Uterus (tissue), 2 donors: ENCODE measurements around the gene FRMD8.

Experiments used
- CTCF ChIP-seq, 4 experiments: fragments of 200-600 bp in 2 of 4; fragments of 450-650 bp in 2 of 4; sonication (generic) in 2 of 4; IDR thresholded peaks; one replicate each; pipeline ENCODE4 v1.5.1; 2016 to 2019; ENCODE audit warnings: antibody characterized with exemption in 4 of 4, mild to moderate bottlenecking in 2 of 4, moderate library complexity in 1 of 4
- POLR2A ChIP-seq, 2 donors: fragments of 450-650 bp; IDR thresholded peaks; one replicate each; pipeline ENCODE4 v1.6.1; 2016; ENCODE audit warnings: antibody characterized with exemption in 2 of 2, mild to moderate bottlenecking in 1 of 2, moderate library complexity in 1 of 2

- peak in 1 of 4 experiments; percentile 35 for TF ChIP-seq CTCF (IDR thresholded peaks at IDR 0.05)
- TF ChIP-seq POLR2A (IDR thresholded peaks at IDR 0.05): no peak
Observed at GRCh38 chr11:65432686-65433582, 46.5 kb downstream of the FRMD8 start.
